Subcutaneous adipose tissue (tissue), 4 donors: Measurements from ENCODE around the gene CDV3. TPM values are rescaled to one million over a fixed set of nuclear protein-coding genes. Genes with fewer than 3 reads are reported as not detected.

Source experiments
- CTCF ChIP-seq: fragments of 450-650 bp; IDR thresholded peaks from one replicate; pipeline ENCODE4 v1.5.1; 2016; ENCODE audit warnings: low read depth, mild to moderate bottlenecking, control low read depth, antibody characterized with exemption, moderate library complexity
- total RNA-seq, 4 donors: library from RNA; depleted of rRNA; stranded (reverse); fragments of >200 nt; gene quantifications; one replicate each; pipeline ENCODE4 v1.1.0, GENCODE V29; 2016

Gene CDV3
- total RNA-seq, 4 donors from 2014 or later = 157 to 246 (median 176) TPM

GRCh38 chr3:133572158-133573053, 1.1 kb upstream of the CDV3 start:
- no peak for TF ChIP-seq CTCF

- TF ChIP-seq CTCF = no peak
Measured at GRCh38 chr3:133573054-133573628, 345 bp upstream of the CDV3 start.

- no peak for TF ChIP-seq CTCF
Measured at GRCh38 chr3:133574260-133574881, 885 bp downstream of the CDV3 start.

GRCh38 chr3:133575086-133575485, 1.6 kb downstream of the CDV3 start:
- TF ChIP-seq CTCF = no peak

GRCh38 chr3:133576169-133576568, 2.7 kb downstream of the CDV3 start:
- no peak for TF ChIP-seq CTCF

GRCh38 chr3:133578548-133579191, 5.2 kb downstream of the CDV3 start:
- TF ChIP-seq CTCF = no peak

- no peak for TF ChIP-seq CTCF
Measured at GRCh38 chr3:133583396-133583795, 9.9 kb downstream of the CDV3 start.
